HG03097 (cell line): ENCODE results near the gene OAS2.

Experiments used
- ATAC-seq: cut with Tn5 transposase; IDR thresholded peaks from one replicate; pipeline ENCODE4 v1.9.1; 2021; ENCODE audit not compliant: unreplicated experiment, low FRiP score

OAS2 gene

DNA sequence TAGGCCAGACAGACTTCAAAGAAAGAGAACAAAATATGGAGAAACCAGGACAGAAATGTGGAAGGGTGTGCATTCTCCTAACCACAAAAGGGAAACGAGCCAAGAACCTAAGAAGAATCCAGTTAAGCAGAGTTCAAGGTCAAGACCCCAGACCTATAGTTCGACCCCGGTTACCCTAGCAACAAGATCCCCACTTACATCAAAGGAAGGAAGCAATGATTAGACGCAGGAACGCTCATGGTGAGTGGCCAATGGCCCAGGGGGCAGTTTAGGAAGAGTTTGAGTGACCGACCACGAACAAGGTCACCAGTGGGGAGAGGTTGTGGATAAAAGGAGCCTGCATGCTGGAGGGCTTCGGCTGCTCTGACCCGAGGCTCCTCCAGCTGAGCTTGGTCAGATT lies 36.2 kb downstream of the OAS2 start:
- no peak for ATAC-seq

DNA sequence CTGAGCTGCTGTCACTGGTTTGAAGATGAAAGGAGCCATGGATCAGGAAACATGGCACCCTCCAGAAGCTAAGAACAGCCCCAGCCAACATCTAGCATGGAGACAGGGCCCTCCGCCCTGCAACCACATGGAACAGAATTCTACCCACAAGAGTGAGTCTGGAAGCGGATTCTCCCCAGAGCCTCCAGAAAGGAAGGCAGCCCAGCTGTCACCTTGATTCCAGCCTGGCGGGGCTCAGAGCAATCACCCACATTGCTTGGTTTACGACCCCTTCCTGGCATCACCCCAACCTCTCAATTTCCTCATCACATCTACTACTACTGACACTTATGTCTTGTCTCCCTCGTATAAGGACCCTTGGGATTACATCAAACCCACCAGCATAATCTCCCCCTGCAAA lies 38.5 kb downstream of the OAS2 start:
- no peak for ATAC-seq

DNA sequence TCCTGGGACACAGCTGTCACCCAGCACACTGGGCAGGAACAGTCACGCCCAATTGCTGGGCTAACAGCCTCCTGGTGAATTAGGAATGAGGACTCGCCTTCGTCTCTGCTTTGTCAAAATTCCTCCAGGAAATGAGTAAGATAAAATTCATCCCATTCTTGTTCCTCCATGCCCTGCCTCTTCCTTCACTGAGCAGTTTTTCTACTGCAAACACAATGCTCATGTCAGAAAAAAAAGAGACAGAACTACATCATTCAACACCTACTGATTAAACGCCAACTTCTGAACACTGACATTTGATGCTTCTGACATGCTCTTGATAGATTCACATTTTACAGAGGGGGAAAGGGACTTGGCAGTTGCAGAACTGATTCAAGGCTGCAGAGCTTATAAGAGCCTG lies 40.7 kb downstream of the OAS2 start:
- ATAC-seq = no peak

DNA sequence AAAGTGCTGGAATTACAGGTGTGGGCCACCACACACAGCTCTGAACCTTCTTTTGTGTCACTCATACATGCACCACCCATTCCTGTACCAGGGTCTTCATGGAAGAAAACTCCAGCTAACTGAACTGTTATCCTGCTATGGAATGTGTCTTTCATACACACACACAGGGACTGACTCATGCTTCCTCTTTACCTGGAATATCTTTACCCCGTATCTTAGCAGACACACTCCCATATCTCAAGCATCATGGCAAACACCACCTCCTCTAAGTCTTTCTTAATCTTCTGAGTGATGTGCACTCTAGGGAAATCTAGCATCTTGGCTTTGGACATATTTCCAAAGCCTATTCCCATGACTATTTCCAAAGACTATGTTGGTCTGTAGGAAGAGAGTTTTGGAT lies 43.2 kb downstream of the OAS2 start:
- ATAC-seq = no peak

DNA sequence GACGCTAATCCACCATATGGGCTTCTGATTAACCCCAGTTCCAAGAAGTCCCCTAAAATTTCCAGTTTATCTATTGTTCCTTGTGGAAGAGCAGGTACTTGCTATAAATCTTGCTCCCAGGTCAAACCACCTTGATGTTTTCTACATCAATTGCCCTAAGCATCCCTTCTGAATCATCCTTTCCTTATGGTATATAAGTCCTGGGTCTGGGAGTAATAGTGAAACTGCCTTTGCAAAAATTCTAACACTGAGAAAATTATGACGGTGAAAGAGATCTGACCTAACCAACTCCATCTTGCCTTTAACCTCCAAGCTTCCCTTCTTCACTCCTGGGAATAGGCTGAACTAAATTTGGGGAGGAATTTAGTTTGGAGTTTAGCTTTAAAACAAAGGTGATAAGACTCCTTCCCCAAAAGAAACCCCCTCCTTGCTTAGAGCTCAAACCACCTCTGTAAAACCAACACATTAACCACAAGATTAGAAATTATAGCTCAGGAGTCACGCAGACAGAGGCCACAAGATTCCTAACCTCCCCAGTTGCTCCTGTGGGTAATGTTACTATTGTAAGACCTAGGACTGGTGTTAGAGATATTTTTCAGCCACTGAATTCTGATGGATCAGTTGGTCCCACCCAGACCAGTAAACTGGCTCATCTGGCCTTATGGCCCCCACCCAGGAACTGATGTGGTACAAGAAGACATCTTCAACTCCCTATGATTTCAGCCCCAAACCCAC lies 44.4 kb downstream of the OAS2 start:
- ATAC-seq = no peak

DNA sequence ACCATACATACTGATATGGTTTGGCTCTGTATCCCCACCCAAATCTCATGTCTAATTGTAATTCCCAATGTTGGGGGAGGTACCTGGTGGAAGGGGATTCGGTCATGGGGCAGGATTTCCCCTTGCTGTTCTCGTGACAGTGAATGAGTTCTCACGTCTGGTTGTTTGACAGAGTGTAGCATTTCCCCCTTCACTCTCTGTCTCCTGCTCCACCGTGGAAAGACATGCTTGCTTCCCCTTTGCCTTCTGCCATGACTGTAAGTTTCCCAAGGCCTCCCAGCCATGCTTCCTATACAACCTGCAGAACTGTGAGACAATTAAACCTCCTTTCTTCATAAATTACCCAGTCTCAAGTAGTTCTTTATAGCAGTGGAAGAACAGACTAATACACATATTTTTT lies 49.4 kb downstream of the OAS2 start:
- ATAC-seq = no peak

DNA sequence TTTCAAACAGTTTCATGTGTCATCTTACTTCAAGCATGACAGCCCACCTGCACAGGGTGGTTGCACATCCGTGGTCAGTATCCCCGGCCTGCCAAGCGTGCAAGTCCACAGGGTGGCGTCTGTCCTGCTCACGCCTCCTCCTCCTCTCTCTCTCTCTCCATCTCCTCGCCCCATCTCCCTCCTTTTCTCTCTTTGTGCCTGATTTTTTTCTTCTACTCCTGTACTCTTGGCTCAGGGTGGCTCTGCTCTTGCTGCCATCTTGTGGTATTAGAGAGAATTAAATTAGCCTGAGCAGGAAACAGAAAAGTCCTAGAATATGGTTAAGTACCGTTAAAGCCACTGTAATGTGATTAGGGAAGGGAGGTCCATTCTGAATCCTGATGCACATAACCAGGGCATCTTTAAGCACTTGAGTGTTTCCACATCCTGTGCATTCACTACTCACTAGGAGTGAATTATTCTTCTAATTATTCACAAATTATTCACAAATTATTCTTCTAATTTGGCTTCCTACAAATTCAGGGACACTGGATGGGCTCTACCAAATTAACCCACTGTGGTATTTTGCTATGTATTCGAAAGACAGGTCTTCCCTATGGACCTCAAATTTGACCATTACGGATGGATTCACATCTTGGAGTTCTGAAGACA lies 52.7 kb downstream of the OAS2 start:
- no peak for ATAC-seq

DNA sequence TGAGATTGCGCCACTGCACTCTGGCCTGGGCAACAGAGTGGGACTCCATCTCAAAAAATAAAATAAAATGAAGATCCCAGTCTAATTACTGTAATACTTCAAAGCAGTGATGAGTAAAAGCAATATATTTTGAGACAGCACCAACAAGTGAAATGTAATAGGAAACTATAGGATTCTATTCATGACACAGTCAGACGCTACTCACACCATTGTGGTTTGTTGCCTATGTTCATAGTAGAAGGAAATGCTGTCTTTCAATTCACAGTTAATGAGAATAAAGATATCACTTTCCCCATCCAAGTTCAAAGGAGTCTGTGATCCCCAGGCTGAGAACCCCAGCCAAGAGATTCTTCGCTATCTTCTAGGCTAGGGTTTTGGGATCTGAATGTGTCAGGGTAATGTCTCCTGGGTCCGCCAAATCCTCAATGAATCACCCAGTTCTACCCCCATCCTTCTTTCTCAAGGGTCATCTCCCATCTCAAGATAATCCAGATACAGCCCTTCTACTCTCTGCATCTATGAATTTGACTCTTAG lies 61.7 kb downstream of the OAS2 start:
- no peak for ATAC-seq

DNA sequence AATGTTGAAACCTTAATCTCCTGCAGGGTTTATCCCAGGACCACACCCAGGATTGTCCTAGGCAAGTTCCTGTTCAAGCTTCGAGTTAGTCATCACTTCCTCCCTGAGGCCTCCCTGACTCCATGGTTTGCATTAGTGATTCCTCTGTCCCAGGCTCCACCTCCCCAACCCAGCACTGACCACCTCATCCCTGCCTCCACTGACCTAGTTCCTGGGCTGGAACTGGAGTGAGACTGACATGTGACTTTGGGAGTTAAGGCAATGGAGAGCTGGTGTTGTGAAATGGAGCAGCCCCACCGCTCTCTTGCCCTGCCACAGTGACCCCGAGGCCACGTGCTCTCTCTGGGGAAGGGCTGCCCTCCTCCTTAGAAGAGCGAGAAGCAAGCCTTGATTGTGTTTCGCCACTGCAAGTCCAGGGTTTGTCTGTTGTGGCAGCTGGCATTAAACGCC lies 62.4 kb downstream of the OAS2 start:
- ATAC-seq = no peak

DNA sequence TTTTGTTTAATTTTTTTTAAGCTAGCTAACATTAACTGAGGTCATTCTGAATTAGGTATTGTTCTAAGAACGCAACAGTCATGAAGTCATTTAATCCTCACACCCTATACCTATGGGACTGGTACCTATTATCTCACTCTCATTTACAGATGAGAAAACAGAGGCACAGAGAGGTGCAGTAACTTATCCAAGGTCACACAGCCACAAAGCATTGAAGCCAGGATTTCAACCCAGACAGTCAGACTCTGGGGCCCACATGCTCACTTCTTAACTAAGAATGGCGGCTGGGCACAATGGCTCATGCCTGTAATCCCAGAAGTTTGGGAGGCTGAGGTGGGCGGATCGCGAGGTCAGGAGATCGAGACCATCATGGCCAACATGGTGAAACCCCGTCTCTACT lies 63.2 kb downstream of the OAS2 start:
- ATAC-seq = no peak

DNA sequence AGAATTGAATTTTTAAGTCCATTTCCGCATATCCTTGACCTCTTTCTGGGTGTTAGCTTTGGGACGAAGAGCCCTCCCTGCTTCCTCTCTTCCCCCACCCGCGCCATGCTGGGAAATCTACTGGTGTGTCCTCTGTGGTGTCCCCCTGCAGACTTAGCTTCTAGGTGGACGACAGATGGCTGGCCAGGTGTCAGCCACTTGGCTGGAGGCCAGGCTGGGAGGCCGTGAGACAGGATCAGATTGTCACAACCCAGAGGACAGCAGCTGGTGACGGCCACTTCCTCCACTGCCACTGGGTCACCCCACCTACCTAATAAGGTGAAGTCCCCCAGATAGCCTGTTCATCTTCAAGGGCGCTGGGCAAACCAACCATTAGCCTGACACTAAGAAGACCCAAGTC lies 64.9 kb downstream of the OAS2 start:
- no peak for ATAC-seq

DNA sequence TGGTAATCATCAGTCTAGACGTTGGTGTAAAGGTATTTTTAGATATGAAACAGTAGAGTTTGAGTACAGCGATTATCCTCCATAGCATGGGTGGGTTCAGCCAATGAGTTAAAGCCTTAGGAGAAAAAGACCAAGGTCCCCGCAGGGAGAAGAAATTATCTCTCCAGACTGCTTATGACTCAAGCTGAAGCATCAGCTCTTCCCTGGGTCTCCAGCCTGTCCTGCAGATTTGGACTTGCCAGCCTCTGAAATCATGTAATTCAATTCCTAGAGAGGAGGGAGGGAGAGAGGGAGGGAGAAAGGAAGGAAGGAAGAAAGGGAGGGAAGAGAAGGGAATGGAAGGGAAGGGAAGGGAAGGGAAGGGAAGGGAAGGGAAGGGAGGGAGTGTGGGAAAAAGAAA lies 66.2 kb downstream of the OAS2 start:
- ATAC-seq = no peak

DNA sequence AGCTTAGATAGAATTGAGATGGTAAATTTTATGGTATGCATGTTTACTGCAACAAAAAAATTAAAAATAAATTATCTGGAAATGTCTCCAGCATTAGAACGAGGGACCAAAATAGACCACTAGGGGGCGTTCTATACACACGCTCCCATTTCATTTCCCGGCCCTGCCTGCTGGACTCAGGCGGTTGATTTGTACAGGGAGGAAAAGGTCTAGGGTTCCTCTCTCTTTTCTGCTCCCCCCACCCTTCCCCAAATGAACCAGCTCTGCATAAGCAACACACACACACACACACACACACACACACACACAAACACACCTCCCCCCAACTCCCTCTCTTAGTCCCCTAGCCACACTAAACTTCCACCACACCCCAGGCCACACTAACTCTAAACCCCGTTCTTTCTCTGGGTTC lies 70.4 kb downstream of the OAS2 start:
- no peak for ATAC-seq

DNA sequence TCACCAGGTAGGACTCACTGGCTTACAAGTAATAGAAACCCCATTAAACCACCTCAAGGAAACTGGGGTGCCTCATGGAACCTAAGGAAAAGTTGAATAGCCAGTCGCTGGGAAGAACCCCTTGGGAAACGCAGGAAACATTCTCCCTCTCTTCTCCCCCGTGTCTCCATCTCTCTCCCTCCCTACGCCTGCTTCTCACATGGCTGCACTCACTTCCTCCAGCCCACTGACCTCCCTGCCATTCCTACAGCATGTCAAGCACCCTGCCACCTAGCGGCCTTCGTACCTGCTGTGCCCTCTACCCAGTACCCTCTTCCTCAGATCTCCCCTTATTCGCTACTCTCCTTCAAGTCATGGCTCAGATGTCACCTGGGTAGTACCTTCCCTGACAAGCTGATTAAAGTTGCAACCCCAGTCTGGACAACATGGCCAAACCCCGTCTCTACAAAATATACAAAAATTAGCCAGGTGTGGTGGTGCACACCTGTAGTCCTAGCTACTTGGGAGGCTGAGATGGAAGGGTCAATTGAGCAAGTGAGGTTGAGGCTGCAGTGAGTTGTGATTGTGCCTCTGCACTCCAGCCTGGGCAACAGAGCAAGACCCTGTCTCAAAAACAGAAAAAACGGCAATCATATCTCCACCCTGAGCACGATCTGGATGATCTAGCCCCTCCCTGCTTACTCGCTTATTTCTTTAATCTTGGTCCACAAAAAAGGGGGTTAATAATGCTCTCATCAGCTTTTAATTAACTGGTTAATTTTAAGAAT lies 71.8 kb downstream of the OAS2 start:
- ATAC-seq = no peak

DNA sequence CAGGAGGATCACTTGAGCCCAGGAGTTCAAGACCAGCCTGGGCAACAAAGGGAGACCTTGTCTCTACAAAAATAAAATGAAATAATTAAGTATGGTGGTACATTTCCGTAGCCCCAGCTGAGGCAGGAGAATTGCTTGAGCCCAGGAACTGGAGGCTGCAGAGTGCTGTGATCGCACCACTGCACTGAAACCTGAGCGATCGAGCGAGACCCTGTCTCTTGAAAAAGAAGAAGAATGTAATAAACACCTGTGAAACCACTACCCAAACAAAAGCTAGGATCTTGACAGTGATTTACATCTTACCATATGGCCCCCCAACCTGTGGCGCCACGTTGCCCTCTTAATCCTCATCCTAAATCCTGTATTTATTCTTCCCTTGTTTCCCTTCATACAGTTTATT lies 72.5 kb downstream of the OAS2 start:
- no peak for ATAC-seq

DNA sequence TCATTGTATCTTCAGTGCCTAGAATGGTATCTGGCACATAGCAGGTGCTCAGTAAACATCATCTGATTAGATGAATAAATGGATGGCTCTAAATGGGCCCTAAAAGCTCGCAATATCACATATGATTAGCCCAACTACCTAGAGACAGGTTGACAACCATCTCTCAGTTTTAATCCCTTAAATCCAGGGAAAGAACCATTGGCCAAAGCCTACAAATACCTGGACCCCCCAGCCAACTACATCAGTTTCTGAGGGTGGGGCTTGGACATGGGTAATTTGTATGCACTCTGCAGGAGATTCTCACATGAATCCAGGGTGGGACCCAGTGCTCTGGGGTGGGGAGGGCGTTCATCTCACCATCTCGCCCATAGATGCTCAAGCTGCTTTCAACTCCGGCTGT lies 73.4 kb downstream of the OAS2 start:
- ATAC-seq = no peak

DNA sequence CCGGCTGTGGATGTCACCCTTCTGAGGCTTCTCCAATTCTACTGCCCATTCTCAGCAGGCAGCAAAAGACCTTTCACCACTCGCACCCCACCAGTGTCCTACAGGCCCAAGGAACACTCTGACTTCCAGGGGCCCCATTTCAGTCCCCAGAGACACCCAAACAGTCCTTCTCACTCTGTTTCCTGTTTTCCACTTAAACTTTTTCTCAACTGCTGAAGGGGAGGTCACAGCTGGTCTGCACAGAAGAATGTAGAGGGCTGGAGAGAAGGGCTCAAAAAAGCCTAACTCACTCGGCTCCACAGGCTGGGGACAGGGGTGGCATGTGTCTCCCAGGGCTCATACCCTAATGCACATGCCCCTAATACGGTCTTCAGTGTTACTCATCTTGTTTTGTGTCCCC lies 74.0 kb downstream of the OAS2 start:
- no peak for ATAC-seq

DNA sequence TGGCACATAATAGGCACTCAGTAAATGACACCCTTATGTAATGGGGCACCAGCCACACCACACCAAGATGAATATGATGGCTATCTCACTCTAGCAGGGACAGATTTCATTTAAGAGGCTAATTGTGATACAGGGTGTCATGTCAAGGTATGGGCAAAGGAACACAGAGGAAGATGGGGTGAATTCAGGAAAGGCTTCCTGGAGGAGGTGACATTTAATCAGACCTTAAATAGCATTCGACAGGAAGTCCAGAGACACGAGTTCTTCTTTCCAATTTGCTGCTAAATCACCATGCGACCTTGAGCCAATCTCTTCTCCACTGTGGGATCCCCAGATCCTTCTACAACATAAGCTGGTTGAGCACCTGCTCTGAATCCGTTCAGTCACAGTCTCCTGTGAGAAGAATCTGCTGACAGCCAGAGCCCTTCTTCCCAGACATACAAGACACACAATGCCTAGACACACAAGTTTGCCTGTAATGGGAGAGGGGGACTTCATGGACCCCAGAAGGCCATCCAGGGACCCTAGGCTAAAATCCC lies 76.7 kb downstream of the OAS2 start:
- no peak for ATAC-seq

DNA sequence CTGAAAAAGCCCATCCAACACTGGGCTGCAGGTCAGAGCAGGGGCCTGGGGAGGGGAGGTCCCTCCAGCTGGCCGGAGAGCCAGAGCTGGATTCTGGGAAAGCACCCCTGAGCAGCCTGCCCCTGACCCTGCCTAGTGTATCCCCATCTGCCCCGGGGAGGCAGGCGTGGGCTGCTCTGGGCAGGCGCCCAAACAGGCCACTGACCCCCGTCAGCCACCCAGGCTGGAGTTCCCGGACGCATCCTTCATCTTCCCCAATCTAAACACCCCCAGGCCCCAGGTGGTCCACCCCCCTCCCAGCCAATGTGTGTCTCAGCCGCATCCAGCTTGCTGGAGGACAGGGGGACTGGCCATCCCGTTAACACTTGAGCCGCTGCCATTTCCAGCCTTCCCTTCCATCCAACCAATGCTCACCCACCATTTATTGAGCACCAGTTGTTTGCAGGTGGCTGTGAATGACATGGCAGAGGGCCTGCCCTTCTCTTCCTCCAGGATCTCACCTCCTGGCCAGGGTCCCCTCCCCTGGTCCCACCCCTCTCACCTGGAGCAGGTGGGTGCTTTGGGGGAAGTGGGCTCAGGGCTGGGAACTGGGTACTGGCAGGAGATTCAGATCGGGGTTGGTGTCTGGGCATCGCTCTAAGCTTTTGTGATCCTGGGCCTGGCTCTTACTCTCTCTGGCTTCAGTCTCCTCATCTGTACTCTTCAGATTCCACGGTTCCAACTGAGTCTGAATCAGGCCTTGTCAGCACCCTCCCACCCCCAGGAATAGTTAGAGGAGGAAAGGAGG lies 77.5 kb downstream of the OAS2 start:
- no peak for ATAC-seq

DNA sequence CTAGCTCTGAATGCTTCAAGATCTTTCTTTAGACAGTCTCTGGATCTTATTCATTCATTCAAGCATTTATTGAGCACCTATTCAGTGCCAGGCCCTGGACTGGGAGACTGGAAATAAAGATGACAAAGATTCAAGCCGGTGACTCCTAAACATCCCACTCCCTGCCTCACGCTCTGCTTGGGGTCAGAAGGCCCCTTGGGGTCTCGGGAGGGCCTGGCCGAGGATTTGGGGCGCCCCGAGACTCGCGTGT lies 78.0 kb downstream of the OAS2 start:
- no peak for ATAC-seq
